DMS79 treated with DMSO at 0.1 percent for 48 hours (cell line): ENCODE data around the gene PTPRE.
"Not testable (repeated sequence)": the region's sequence is repeated elsewhere in the genome, so short reads cannot be mapped to it uniquely, and the experiment has no call there.

Source experiments
- DNase-seq: peaks from one replicate; lab custom pipeline; 2025; lab: John Stamatoyannopoulos, UW

PTPRE gene

GRCh38 chr10:128078136-128078969, 171.4 kb downstream of the PTPRE start:
- DNase-seq = no peak

- no peak for DNase-seq
Observed at GRCh38 chr10:128080231-128080630, 173.3 kb downstream of the PTPRE start.

GRCh38 chr10:128080641-128081040, 173.7 kb downstream of the PTPRE start:
- DNase-seq = no peak

GRCh38 chr10:128081222-128081621, 174.3 kb downstream of the PTPRE start:
- DNase-seq = no peak

GRCh38 chr10:128081720-128082119, 174.8 kb downstream of the PTPRE start:
- DNase-seq = no peak

GRCh38 chr10:128083191-128083895, 176.4 kb downstream of the PTPRE start:
- no peak for DNase-seq

- DNase-seq = no peak
Observed at GRCh38 chr10:128084364-128084763, 177.5 kb downstream of the PTPRE start.

GRCh38 chr10:128084991-128085390, 178.1 kb downstream of the PTPRE start:
- no peak for DNase-seq

- DNase-seq = no peak
Observed at GRCh38 chr10:128086003-128086863, 179.3 kb downstream of the PTPRE start.

- no peak for DNase-seq
Observed at GRCh38 chr10:128087146-128087883, 180.4 kb downstream of the PTPRE start.

- DNase-seq = no peak
Observed at GRCh38 chr10:128087884-128088709, 181.2 kb downstream of the PTPRE start.

GRCh38 chr10:128091636-128092210, 184.8 kb downstream of the PTPRE start:
- DNase-seq = no peak

GRCh38 chr10:128092454-128092853, 185.6 kb downstream of the PTPRE start:
- DNase-seq = no peak

- DNase-seq = not testable (repeated sequence)
Observed at GRCh38 chr10:128094596-128094995, 187.7 kb downstream of the PTPRE start.

- no peak for DNase-seq
Observed at GRCh38 chr10:128095027-128095752, 188.3 kb downstream of the PTPRE start.

- DNase-seq = no peak
Observed at GRCh38 chr10:128095753-128096469, 189.0 kb downstream of the PTPRE start.

GRCh38 chr10:128096486-128097199, 189.7 kb downstream of the PTPRE start:
- DNase-seq = no peak

- no peak for DNase-seq
Observed at GRCh38 chr10:128097783-128098182, 190.9 kb downstream of the PTPRE start.
